Ramos (cell line): Measurements from ENCODE around the gene BMPR1B.

Experiments
- in situ Hi-C: fragments of 300-500 bp; cut with MboI; formaldehyde crosslinking; loops from one replicate; pipeline ENCODE4 v1.14.3; 2022; ENCODE audit warnings: low sequenced_read_pairs; ENCODE audit not compliant: unreplicated experiment

The BMPR1B gene

GRCh38 chr4:94895081-94895480 is 137.3 kb downstream of the BMPR1B start:
- in situ Hi-C loops = no loop called here

GRCh38 chr4:94897023-94897422 is 139.3 kb downstream of the BMPR1B start:
- in situ Hi-C loops = no loop called here

- in situ Hi-C loops = no loop called here
These were observed 147.8 kb downstream of the BMPR1B start for GRCh38 chr4:94905511-94905910.

- in situ Hi-C loops = no loop called here
These were observed 151.9 kb downstream of the BMPR1B start for GRCh38 chr4:94909645-94910044.

GRCh38 chr4:94911106-94911505 is 153.4 kb downstream of the BMPR1B start:
- in situ Hi-C loops = no loop called here

GRCh38 chr4:94912606-94913005 is 154.9 kb downstream of the BMPR1B start:
- in situ Hi-C loops = no loop called here

GRCh38 chr4:94913316-94913715 is 155.6 kb downstream of the BMPR1B start:
- in situ Hi-C loops = no loop called here

- in situ Hi-C loops = no loop called here
These were observed 159.4 kb downstream of the BMPR1B start for GRCh38 chr4:94917146-94917545.

- in situ Hi-C loops = no loop called here
These were observed 160.8 kb downstream of the BMPR1B start for GRCh38 chr4:94918543-94918942.

- in situ Hi-C loops = no loop called here
These were observed 162.6 kb downstream of the BMPR1B start for GRCh38 chr4:94920369-94920768.

- in situ Hi-C loops = no loop called here
These were observed 166.8 kb downstream of the BMPR1B start for GRCh38 chr4:94924566-94924965.

GRCh38 chr4:94925764-94926347 is 168.1 kb downstream of the BMPR1B start:
- in situ Hi-C loops = no loop called here

GRCh38 chr4:94926936-94927335 is 169.2 kb downstream of the BMPR1B start:
- in situ Hi-C loops = no loop called here

GRCh38 chr4:94927696-94928095 is 169.9 kb downstream of the BMPR1B start:
- in situ Hi-C loops = no loop called here

- in situ Hi-C loops = no loop called here
These were observed 171.9 kb downstream of the BMPR1B start for GRCh38 chr4:94929696-94930095.

GRCh38 chr4:94931626-94932025 is 173.9 kb downstream of the BMPR1B start:
- in situ Hi-C loops = no loop called here

- in situ Hi-C loops = no loop called here
These were observed 174.6 kb downstream of the BMPR1B start for GRCh38 chr4:94932366-94932765.

- in situ Hi-C loops = no loop called here
These were observed 176.0 kb downstream of the BMPR1B start for GRCh38 chr4:94933799-94934198.

GRCh38 chr4:94934201-94934600 is 176.4 kb downstream of the BMPR1B start:
- in situ Hi-C loops = no loop called here

- in situ Hi-C loops = no loop called here
These were observed 177.1 kb downstream of the BMPR1B start for GRCh38 chr4:94934864-94935263.

GRCh38 chr4:94936854-94937253 is 179.1 kb downstream of the BMPR1B start:
- in situ Hi-C loops = no loop called here

- in situ Hi-C loops = no loop called here
These were observed 182.2 kb downstream of the BMPR1B start for GRCh38 chr4:94939791-94940519.
